ENCODE data around the gene SEMA3C.

DNA sequence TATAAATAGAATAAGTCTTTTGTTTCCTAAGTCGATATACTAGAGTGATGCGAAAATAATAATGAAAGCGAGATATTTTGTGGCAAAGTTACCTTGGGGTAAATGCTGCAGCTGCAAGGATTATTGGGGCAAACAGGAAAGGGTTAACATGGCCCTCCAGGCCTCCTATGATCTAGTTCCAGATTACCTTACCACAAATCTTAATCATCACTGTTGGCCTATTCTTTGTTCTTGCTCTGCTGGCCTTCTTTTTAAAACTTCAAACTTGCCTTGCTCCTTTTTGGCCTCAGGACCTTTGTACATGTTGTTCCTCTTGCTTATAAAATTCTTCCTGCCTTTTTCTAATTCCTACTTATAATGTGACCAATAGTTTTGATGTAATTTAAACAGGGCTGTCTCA, 81.5 kb downstream of the SEMA3C start:
- TF ChIP-seq, protein P1, sequence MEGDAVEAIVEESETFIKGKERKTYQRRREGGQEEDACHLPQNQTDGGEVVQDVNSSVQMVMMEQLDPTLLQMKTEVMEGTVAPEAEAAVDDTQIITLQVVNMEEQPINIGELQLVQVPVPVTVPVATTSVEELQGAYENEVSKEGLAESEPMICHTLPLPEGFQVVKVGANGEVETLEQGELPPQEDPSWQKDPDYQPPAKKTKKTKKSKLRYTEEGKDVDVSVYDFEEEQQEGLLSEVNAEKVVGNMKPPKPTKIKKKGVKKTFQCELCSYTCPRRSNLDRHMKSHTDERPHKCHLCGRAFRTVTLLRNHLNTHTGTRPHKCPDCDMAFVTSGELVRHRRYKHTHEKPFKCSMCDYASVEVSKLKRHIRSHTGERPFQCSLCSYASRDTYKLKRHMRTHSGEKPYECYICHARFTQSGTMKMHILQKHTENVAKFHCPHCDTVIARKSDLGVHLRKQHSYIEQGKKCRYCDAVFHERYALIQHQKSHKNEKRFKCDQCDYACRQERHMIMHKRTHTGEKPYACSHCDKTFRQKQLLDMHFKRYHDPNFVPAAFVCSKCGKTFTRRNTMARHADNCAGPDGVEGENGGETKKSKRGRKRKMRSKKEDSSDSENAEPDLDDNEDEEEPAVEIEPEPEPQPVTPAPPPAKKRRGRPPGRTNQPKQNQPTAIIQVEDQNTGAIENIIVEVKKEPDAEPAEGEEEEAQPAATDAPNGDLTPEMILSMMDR (IDR thresholded peaks at IDR 0.05), result no peak
- TF ChIP-seq POLR2A (IDR thresholded peaks at IDR 0.05), result no peak
